Ureter (tissue), 1 donor: ENCODE measurements around the gene GADD45A. TPM values are rescaled to one million over a fixed set of nuclear protein-coding genes. Genes with fewer than 3 reads are reported as not detected.
"Not testable (repeated sequence)": the region's sequence is repeated elsewhere in the genome, so short reads cannot be mapped to it uniquely, and the experiment has no call there.

Source experiments
- DNase-seq: peaks from one replicate; pipeline ENCODE4 v3.0.0-alpha.2; 2020; ENCODE audit warnings: low spot score
- total RNA-seq: library from RNA; stranded (reverse); gene quantifications from one replicate; pipeline ENCODE4 v1.2.4, GENCODE V29; 2023
- donor health status: DM: yes; HTN: yes; CAD: no.

GADD45A gene
- total RNA-seq, 1 donor from 2014 or later: 50.8 TPM

GRCh38 chr1:67721650-67722291 lies 36.8 kb downstream of the GADD45A start:
- no peak for DNase-seq

GRCh38 chr1:67722292-67722944 lies 37.4 kb downstream of the GADD45A start:
- DNase-seq: no peak

- DNase-seq: no peak
Measured at GRCh38 chr1:67723126-67723525, 38.1 kb downstream of the GADD45A start.

GRCh38 chr1:67723620-67724019 lies 38.6 kb downstream of the GADD45A start:
- DNase-seq: no peak

GRCh38 chr1:67724928-67725560 lies 40.0 kb downstream of the GADD45A start:
- peak; percentile 69 for DNase-seq

- no peak for DNase-seq
Measured at GRCh38 chr1:67726224-67726623, 41.2 kb downstream of the GADD45A start.

GRCh38 chr1:67729872-67730271 lies 44.9 kb downstream of the GADD45A start:
- DNase-seq: no peak

- not testable (repeated sequence) for DNase-seq
Measured at GRCh38 chr1:67730312-67730711, 45.3 kb downstream of the GADD45A start.

GRCh38 chr1:67731322-67731721 lies 46.3 kb downstream of the GADD45A start:
- DNase-seq: no peak

GRCh38 chr1:67732750-67733151 lies 47.8 kb downstream of the GADD45A start:
- no peak for DNase-seq

GRCh38 chr1:67733681-67734322 lies 48.8 kb downstream of the GADD45A start:
- no peak for DNase-seq

- no peak for DNase-seq
Measured at GRCh38 chr1:67734323-67734690, 49.3 kb downstream of the GADD45A start.

- DNase-seq: no peak
Measured at GRCh38 chr1:67735206-67735605, 50.2 kb downstream of the GADD45A start.

- DNase-seq: peak; percentile 80
Measured at GRCh38 chr1:67735806-67736627, 51.0 kb downstream of the GADD45A start.

- no peak for DNase-seq
Measured at GRCh38 chr1:67736750-67737149, 51.7 kb downstream of the GADD45A start.

- no peak for DNase-seq
Measured at GRCh38 chr1:67737875-67738274, 52.9 kb downstream of the GADD45A start.

Other genes with a start within 250 kb of the GADD45A start
- gene GNG12, start 148.3 kb downstream of the GADD45A start, total RNA-seq: 68.4 TPM